Erythroblast (primary cell): ENCODE results near the gene RTL10.
"Not testable (repeated sequence)": the region's sequence is repeated elsewhere in the genome, so short reads cannot be mapped to it uniquely, and the experiment has no call there.

Experiments
- DNase-seq, 2 experiments: peaks; one replicate each; lab custom pipeline; 2025; lab: John Stamatoyannopoulos, UW
- GATA1 ChIP-seq: IDR thresholded peaks from 2 replicates; pipeline ENCODE4 v1.6.1; 2011; ENCODE audit warnings: low read depth, mild to moderate bottlenecking, control low read depth, low read length, moderate library complexity
- POLR2A ChIP-seq: IDR thresholded peaks from 2 replicates; pipeline ENCODE4 v1.6.1; 2011; ENCODE audit warnings: mild to moderate bottlenecking, low read length

The RTL10 gene

DNA sequence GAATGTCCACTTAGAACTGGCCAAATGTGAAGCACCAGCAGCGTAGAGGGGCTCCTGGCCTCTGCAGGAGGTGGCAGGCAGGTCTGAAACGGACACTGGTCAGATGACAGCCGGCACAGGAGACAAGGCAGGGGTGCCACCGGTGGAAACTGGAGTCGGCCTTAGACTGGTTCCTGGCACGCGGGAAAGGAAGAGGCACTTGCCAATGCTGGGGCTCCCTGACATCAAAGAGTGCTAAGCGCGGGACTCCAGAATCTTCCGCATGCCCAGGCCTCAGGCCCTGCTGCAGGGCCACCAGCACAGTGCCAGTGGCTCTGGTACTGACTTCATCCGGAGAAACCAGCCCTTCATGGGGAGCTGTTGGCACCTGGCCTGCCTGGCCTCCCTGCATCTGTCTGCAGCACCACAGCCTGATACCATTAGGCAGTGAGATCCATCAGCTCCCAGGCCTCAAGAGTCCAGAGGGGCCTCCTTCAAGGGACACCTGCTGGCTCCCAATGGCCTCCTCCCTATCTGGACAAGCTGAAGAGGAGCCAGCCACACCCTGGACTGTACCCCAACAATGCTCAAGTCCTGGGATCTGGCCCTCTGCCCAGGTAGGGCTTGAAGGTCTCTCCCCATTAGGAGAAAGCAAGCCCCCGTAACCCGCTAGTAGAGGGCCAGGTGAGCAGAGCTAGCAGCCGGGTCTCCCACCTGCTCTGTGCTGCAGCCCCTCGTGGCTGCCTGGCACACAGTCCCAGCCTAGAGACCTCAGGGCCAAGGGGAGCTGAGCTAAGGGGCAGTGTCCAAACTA is 29.7 kb upstream of the RTL10 start:
- DNase-seq: no peak
- TF ChIP-seq GATA1 (no peak), POLR2A (no peak)

DNA sequence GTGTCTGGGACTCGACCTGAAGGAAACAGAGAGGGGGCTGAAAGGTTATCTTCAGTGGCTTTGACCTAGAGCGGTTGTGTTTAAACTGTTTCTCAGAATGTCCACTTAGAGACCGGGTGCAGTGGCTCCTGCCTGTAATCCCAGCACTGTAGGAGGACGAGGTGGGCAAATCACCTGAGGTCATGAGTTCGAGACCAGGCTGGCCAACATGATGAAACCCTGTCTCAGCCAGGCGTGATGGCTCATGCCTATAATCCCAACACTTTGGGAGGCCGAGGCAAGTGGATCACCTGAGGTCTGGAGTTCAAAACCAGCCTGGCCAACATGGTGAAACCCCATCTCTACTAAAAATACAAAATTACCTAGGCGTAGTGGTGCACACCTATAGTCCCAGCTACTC is 28.8 kb upstream of the RTL10 start:
- not testable (repeated sequence) for DNase-seq

DNA sequence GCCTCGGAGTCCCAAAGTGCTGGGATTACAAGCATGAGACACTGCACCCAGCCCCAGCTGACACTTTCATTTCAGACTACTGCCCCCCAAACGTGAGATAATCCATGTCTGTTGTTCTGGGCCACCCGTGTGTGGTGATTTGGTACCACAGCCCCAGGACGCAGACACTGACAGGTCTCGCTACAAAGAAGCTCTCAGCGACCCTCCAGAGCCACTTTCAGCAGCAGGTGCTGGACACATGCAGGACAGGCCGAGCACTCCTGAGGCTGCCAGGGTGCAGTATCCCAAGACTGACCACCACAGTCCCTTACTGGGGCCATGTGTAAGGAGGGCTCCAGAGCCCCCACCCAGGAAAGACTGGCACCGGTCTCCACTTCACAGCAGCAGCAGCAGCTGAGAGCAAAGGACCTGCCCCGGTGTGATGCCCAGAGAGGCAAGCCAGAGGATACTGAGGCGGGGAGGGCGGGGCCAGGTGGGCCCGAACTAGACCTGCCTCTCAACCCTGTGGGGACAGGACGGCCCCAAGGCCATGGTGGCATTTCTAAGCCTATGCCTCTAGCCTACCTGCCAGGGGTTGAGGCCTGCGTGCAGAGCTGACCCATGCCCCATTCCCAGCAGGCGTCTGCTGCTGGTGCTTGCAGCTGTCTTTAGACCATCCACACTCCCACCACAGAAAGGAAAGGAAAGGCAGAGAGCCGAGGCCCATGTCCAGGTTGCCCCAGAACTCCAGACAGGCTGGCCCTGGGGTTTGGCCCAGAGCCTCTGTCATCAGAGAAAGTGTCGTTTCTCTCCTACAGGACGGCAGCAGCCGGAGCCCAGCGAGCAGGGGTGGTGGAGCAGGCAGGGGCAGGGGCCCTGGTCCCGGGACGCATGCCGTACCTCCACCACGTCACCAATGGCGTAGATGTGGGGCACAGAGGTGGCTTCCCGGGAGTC is 28.0 kb upstream of the RTL10 start:
- DNase-seq: no peak

DNA sequence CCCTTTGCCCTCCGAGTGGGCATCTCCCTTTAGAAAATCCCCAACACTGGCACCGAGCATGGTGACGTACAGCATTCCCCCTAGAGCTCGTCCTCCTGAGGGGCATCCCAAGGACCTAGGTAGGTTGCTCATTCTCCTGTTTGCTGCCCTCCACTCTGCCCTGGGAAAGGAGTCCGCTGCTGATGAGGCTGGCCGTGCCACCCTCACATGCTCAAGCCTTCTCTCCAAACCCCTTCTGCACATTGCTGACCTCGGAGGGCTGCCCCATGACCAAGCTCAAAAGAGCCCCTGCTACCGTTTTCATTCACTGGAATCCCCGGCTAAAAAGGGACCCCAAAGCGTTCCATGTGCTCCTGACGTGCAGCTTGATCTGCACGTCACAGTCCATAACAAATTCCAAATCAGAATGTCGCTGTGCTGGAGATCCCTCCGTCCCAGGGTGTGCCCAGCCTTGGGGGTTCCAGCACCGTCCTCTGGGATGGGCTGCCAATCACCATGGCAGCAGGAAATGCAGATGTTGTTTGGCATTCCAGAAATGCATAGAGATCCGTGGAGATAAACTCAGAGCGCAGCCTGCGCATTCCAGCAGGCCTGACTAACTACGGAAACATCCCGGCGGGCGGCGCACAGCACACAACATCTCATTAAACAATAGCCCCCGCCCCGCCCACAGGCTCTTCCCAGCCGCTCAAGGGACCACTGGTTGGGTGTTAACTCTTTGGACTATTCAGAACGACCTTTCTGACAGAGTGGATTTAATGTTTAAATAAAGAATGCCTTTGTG is 26.3 kb upstream of the RTL10 start:
- TF ChIP-seq GATA1: no peak
- TF ChIP-seq POLR2A: no peak
- DNase-seq: no peak

More for the DNA sequence above, 28.0 kb upstream of the RTL10 start:
- no peak for TF ChIP-seq GATA1
- TF ChIP-seq POLR2A: no peak

DNA sequence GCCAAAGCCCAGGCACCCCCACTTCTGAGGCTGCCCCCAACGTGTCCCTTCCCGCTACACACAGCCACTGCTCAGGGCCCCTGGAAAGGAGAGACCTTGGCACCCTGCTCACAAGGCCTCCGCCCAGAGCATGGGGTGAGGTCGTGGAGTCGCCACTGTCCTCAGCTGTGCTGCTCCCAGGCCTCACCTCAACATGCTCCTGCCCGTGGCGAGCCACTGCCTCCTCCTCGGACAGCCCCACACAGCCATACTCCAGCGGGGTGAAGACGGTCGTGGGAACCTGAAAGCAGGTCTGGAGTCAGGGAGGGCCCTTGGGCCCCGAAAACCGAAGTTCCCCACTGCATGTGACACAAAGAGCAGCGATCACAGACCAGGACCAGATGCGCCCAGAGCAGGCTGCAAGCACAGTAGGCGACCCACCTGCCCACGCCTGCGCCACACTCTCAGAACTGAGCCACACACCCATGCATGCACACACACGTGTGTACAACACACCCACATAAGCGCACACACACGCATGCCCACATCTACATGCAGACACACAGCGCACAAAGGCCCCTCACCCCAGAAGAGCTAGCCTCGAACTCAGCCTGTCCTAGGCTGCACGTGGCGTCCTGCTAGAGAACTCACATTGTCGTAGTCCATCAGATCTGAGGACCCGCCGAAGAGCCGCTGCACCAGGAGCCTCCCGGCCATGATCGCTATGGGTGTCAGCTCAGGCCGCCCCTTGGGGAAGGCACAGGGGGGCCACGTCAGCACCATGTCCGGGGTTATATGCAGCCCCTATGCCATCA is 25.5 kb upstream of the RTL10 start:
- no peak for DNase-seq
- TF ChIP-seq POLR2A (no peak), GATA1 (no peak)

DNA sequence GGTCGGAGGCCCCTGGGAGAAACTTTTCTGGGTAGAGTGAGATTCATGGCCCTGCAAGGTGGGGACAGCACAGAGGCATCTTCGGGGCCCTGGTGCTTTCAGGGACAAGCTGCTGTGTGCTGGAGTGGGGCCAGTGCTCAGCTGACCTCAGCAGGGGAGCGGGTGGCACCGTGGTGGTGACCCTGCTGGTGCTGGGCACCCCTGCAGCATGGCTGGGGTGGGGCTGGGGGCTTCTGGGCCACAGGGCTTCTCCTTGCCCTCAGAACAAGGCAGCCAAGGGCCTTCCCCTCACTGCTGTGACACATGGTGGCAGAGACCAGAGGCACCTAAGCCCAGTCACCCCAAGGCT is 24.9 kb upstream of the RTL10 start:
- TF ChIP-seq GATA1 (no peak), POLR2A (no peak)
- DNase-seq: no peak

DNA sequence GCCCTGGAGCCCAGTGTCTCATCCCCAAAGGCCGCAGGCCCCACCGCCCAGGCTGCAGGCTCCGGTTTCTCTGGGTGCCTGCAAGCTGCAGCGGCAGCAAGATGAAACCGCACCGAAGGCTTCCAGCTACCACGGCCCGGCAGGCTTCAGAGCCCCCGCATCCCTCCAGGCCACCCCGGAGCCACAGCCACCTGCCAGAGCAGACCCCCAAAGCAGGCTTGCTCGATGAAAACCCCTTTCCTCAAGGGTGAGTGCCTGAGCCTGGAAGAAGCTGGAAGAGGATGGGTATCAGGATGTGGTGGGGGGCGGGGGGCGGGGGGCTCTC is 24.5 kb upstream of the RTL10 start:
- TF ChIP-seq GATA1 (no peak), POLR2A (no peak)
- DNase-seq: no peak

DNA sequence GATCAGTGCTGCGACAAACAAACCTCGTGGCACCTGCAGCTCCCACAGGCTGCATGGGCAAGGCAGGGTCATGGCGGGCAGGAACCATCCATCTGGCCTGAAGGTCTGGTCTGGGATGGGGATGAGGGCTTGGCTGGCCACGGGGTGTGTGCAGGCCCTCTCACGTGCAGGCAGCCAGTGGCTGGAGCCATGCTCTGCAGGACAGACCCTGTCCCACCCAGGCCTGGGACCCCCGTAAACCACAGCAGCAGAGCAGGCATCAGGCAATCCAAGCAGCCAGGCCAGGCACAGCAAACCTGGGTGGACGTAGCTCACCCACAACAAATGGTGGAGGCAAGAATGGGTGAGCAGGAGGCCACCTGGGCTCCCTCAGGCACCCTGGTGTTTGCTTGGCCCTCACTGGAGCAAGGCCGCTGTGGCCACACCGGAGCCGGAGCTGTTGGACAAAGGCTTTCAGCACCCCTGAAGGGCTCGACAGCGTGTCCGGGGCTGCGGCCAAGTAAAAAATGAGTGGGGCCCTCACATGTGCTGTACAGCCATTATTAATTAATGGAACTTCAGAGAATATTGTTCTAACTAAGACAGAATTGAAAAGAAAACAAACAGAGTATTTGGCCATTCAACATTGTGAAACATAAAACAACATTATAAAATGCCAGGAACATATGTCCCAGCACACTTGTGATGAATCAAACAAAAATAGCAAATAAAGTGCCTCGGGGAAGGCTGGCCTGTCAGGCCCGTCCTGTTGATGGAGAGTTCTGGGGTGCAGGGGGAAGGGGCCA is 24.0 kb upstream of the RTL10 start:
- TF ChIP-seq GATA1: no peak
- TF ChIP-seq POLR2A: no peak
- DNase-seq: no peak

DNA sequence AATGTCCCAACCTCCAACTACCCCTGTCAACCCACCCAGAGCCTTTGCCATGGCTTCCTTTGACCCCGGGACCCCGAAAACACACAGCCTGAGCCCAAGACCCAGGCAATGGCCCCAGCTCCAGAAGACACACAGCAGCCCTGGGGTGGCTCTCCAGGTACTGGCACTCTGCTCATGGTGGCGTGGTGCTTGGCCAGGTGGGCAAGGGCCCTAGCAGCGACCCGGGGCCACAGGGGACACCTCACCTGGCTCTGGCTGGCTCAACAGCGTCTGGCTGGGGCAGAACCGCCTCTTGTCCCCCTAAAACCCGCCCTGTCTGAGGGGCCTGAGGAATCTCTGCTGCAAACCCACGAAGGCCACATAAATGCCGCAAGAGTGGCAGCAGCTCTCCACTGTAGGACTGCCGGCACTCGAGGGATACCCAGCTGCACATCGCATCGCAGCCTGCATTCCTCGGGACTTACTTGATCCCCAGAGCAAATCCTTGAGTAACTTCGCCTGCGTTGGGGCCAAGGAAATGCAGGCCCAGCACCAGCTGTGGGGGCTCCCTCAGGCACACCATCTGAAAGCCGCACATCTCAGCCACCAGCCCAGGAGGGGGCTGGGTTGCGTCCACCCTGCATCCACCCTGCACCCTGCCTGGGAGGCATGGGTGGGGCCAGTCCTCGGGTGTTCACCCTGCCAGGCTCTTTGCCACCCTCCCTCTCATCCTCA is 23.1 kb upstream of the RTL10 start:
- no peak for TF ChIP-seq GATA1
- DNase-seq: no peak

DNA sequence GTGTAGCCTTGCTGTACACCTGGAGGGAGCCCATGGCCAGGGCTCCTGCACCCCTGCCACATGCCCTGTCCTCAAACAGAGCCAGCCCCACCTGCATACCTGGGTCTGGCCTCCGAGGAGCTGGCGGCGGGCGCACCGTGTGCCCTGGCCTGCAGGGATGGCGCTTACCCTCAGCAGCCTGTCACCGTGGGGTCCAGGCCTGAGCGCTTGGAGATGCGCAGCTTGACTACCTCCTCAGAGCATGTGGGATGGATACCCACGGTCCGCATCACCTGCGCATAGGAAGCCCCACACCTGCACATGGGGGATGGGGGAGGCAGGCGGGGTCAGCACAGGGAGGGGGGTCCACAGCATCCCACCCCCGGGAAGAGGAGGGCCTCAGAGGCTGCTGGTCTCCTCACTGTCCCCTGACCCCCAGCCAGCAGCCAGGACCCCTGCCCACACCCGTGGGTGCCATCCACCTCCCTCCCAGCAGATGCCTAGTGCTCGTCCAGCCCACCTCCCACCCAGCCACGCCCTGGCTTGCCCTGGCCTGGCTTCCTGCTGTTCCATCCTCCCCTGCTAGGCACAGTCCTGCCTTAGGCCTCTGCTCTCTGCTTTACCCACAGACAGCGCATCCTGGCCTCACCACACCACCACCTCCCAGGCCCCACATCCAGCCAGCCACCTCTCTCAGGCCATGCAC is 22.4 kb upstream of the RTL10 start:
- TF ChIP-seq POLR2A (no peak), GATA1 (no peak)

DNA sequence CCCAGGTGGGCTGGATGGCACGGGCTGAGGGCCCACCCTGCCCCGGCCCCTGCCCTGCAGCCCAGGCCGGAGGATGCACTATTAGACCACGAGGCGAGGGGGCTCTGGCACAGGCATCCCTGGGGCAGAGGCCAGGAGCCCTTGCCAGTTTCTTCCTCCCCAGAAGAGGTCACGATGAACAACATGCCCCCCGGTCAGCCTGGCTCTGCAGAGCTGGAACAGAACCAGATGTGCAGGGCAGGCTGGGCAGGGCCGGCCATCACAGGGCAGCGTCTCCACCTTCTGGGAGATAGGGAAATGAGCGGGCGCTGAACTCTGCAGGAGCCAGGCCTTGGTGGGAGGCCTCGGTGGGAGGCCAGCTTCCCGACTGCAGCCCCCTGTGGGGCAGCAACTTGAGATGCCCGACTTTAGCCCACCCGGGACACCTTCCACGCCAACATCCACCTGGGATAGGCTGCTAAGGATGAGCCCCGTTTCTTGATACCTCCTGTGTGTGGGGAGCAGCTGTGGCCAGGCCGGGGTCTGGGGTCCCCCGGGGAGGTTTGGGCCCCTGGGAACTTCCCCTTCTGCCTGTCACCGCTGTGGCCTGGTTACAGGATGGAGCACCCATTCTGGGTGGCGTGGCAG is 21.8 kb upstream of the RTL10 start:
- TF ChIP-seq GATA1: no peak
- TF ChIP-seq POLR2A: no peak
- DNase-seq: no peak

More for the DNA sequence above, 22.4 kb upstream of the RTL10 start:
- no peak for DNase-seq
